Measurements from ENCODE around the gene BAIAP2L1.

Gene BAIAP2L1

GRCh38 chr7:98354511-98355249 is 46.2 kb downstream of the BAIAP2L1 start:
- H3K4me3 ChIP-seq (ENCODE audit: low read depth, low read length), result no peak overlapping the region
- no peak for TF ChIP-seq CTCF (IDR thresholded peaks at IDR 0.05; ENCODE audit: borderline replicate concordance, insufficient read depth, low read depth, low read length)

- no peak overlapping the region for H3K4me3 ChIP-seq (ENCODE audit: low read depth, low read length)
- TF ChIP-seq CTCF (IDR thresholded peaks at IDR 0.05; ENCODE audit: borderline replicate concordance, insufficient read depth, low read depth, low read length), result no peak
These were observed 46.8 kb downstream of the BAIAP2L1 start for GRCh38 chr7:98354052-98354451.

- H3K4me3 ChIP-seq (ENCODE audit: low read depth, low read length), result no peak overlapping the region
These were observed 48.3 kb downstream of the BAIAP2L1 start for GRCh38 chr7:98352621-98353020.

GRCh38 chr7:98351136-98351535 is 49.8 kb downstream of the BAIAP2L1 start:
- TF ChIP-seq CTCF (IDR thresholded peaks at IDR 0.05; ENCODE audit: borderline replicate concordance, insufficient read depth, low read depth, low read length), result no peak
- H3K4me3 ChIP-seq (ENCODE audit: low read depth, low read length), result no peak overlapping the region

More at GRCh38 chr7:98352621-98353020, 48.3 kb downstream of the BAIAP2L1 start:
- TF ChIP-seq CTCF (IDR thresholded peaks at IDR 0.05; ENCODE audit: borderline replicate concordance, insufficient read depth, low read depth, low read length), result no peak

- TF ChIP-seq CTCF (IDR thresholded peaks at IDR 0.05; ENCODE audit: borderline replicate concordance, insufficient read depth, low read depth, low read length), result no peak
These were observed 52.0 kb downstream of the BAIAP2L1 start for GRCh38 chr7:98348726-98349474.

GRCh38 chr7:98346515-98347069 is 54.3 kb downstream of the BAIAP2L1 start:
- no peak overlapping the region for H3K4me3 ChIP-seq (ENCODE audit: low read depth, low read length)
- no peak for TF ChIP-seq CTCF (IDR thresholded peaks at IDR 0.05; ENCODE audit: borderline replicate concordance, insufficient read depth, low read depth, low read length)

More at GRCh38 chr7:98348726-98349474, 52.0 kb downstream of the BAIAP2L1 start:
- no peak overlapping the region for H3K4me3 ChIP-seq (ENCODE audit: low read depth, low read length)

Measured in GM12875 (cell line).